ENCODE results near the gene TBC1D1. TPM values are rescaled to one million over a fixed set of nuclear protein-coding genes. Genes with fewer than 3 reads are reported as not detected.

The TBC1D1 gene
- total RNA-seq, 1 donor from 2014 or later = 47.1 TPM

DNA sequence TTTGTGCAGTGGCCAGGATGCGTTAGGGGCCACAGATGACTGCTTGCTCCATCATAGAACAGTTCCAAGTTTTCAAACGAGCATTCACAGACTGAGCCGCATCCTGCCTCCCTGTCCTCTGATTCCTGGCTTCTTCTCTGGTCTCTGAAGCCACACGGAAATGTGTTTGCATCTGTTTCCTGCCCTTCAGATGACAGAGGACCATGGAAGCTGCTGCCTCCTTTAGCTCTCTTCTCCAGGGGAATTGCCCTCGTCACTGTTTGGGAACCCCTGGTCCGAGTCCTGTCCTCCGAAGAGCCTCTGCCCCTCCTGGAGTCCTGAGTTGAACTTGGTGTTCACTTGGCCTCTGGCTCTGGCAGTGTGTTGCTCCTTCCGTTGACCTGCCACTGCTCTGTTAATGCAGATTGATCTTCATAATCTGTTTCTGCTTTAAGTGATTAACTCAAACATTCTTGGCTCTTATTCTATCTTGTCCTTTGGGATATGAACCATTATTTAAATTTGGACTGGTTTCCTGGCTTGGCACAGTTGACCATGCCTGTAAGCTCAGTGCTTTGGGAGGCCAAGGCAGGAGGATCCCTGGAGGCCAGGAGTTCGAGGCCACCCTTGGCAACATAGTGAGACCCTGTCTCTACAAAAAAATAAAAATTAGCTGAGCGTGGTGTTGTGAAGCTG is 165.3 kb downstream of the TBC1D1 start:
- FAIRE-seq (no peak), DNase-seq (ENCODE audit: low read depth) (no peak)
- TF ChIP-seq, protein P1, sequence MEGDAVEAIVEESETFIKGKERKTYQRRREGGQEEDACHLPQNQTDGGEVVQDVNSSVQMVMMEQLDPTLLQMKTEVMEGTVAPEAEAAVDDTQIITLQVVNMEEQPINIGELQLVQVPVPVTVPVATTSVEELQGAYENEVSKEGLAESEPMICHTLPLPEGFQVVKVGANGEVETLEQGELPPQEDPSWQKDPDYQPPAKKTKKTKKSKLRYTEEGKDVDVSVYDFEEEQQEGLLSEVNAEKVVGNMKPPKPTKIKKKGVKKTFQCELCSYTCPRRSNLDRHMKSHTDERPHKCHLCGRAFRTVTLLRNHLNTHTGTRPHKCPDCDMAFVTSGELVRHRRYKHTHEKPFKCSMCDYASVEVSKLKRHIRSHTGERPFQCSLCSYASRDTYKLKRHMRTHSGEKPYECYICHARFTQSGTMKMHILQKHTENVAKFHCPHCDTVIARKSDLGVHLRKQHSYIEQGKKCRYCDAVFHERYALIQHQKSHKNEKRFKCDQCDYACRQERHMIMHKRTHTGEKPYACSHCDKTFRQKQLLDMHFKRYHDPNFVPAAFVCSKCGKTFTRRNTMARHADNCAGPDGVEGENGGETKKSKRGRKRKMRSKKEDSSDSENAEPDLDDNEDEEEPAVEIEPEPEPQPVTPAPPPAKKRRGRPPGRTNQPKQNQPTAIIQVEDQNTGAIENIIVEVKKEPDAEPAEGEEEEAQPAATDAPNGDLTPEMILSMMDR (IDR thresholded peaks at IDR 0.05; ENCODE audit: insufficient read depth, low read length, severe bottlenecking) = no peak
- Histone ChIP-seq H3K4me3 (ENCODE audit: low read depth, low read length) (no peak overlapping the region), H3K36me3 (ENCODE audit: control insufficient read depth, insufficient read depth, low read length) (peaks cover 2% of the 10 kb centered on the region), H3K27me3 (ENCODE audit: control insufficient read depth, insufficient read depth, low read length) (no peaks in the 10 kb centered on the region)

DNA sequence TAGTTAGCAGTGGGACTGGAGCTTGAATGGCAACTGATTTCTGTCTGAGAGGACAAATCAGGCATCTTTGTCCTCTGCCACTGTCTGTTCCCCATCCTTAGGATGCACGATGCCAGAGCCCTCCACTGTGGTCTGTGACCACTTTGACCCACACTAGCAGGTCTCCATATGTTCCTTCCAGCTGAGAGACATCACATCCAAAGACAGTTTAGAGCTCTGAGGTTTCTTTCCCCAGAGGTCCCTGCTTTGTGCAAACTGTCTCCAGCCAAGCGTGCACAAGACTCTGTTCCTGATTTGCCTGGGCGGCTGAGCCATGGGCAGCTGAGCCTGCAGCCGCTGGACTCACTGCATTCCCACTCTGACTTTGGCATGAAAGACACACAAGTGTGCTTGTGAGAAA is 167.3 kb downstream of the TBC1D1 start:
- peaks cover 2% of the 10 kb centered on the region for H3K36me3 ChIP-seq (ENCODE audit: control insufficient read depth, insufficient read depth, low read length)
- FAIRE-seq = no peak
- no peak for DNase-seq (ENCODE audit: low read depth)
- no peaks in the 10 kb centered on the region for H3K27me3 ChIP-seq (ENCODE audit: control insufficient read depth, insufficient read depth, low read length)
- TF ChIP-seq, protein P1 (IDR thresholded peaks at IDR 0.05; ENCODE audit: insufficient read depth, low read length, severe bottlenecking) = no peak
- no peak overlapping the region for H3K4me3 ChIP-seq (ENCODE audit: low read depth, low read length)

DNA sequence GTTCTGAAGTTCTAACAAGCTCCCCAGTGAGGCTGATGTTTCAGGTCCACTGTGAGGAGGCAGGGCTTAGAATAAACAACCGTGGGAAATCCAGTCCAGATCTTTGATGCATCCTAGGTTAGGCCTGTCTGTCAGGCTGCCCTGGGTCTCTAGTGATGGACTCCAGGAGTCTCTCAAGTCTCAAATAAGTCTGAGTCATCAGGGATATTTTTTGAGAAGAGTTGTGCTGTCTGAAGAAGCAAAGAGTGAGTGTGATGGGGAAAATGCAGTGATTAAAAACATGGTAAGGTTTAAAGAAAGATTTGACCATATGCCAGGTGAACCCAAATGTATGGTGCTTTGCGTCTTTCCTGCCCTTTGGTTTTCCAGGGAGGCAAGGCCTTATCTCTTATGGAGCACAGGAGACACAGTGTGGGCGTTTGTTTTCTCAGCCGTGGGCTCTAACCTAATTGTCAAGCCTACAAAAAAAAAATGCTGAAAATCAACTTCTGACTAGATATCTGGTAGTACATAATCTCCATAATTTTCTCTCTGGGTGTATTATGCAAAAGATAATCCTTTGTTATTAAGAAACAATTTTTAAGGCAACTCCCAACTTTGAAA is 170.0 kb downstream of the TBC1D1 start:
- TF ChIP-seq, protein P1 (IDR thresholded peaks at IDR 0.05; ENCODE audit: insufficient read depth, low read length, severe bottlenecking) = no peak
- Histone ChIP-seq H3K36me3 (ENCODE audit: control insufficient read depth, insufficient read depth, low read length) (peaks cover 2% of the 10 kb centered on the region), H3K4me3 (ENCODE audit: low read depth, low read length) (no peak overlapping the region), H3K27me3 (ENCODE audit: control insufficient read depth, insufficient read depth, low read length) (no peaks in the 10 kb centered on the region)
- DNase-seq (ENCODE audit: low read depth) = no peak
- no peak for FAIRE-seq

DNA sequence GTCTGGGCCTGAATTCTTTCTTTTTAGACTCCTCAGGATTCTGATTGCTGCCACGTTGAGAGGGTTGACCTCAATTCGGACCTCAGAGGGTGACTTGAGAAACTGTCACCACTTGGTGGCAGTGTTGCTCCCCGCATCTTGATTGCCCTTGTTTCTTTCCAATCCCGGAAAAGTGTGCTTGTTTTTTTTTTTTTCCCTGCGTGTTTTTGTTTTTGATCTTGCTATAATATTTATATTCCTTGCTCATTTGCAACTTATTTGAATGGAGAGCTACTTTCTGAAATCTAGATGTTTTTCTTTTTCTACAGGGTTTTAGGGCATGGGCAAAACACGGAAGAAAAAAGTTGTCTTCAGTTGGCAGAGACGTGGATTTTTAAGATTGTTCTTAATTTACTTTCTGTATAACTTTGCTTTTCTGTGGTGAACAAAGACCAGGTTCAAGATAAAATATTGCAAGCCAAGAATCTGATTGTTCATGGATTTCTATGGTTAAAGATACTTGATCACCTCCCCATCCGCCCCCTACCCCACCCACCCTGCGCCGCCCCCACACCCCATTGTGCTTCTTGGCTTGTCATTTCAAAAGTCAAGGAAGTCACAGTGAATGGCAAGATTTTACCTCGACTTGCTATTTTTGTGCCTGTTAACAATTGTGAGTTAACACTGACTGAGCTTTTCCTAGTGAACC is 171.3 kb downstream of the TBC1D1 start:
- TF ChIP-seq, protein P1 (IDR thresholded peaks at IDR 0.05; ENCODE audit: insufficient read depth, low read length, severe bottlenecking) = peak; percentile 82
- FAIRE-seq (no peak), DNase-seq (ENCODE audit: low read depth) (peak; percentile 65)
- no peaks in the 10 kb centered on the region for H3K27me3 ChIP-seq (ENCODE audit: control insufficient read depth, insufficient read depth, low read length)
- peak overlapping the region; percentile 24 for H3K4me3 ChIP-seq (ENCODE audit: low read depth, low read length)
- H3K36me3 ChIP-seq (ENCODE audit: control insufficient read depth, insufficient read depth, low read length) = no peaks in the 10 kb centered on the region

DNA sequence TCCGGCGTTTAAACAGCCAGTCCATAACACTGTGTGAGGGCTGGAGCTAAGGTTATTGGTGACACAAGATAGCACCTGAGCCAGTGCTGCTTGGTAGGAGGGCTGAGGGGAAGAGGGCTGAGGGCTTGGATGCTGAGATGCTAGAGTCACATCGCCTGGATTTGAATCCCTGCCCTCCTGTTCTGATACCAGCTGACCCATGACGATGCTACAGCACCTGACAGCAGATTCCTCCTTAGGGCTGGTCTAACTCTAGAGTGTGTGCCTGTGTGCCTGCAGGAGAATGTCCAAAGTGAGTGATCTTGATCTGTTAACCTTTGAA is 171.9 kb downstream of the TBC1D1 start:
- H3K4me3 ChIP-seq (ENCODE audit: low read depth, low read length) = no peak overlapping the region
- FAIRE-seq = peak; percentile 64
- TF ChIP-seq, protein P1 (IDR thresholded peaks at IDR 0.05; ENCODE audit: insufficient read depth, low read length, severe bottlenecking) = no peak
- no peaks in the 10 kb centered on the region for H3K36me3 ChIP-seq (ENCODE audit: control insufficient read depth, insufficient read depth, low read length)
- H3K27me3 ChIP-seq (ENCODE audit: control insufficient read depth, insufficient read depth, low read length) = no peaks in the 10 kb centered on the region
- no peak for DNase-seq (ENCODE audit: low read depth)
